ENCODE measurements around the gene ANGPTL8. TPM values are rescaled to one million over a fixed set of nuclear protein-coding genes. Genes with fewer than 3 reads are reported as not detected.

ANGPTL8 gene
- total and polyA plus RNA-seq, 2 donors (not counting 3 experiments of a cell fraction or from before 2014, with no cell fraction given): not detected

DNA sequence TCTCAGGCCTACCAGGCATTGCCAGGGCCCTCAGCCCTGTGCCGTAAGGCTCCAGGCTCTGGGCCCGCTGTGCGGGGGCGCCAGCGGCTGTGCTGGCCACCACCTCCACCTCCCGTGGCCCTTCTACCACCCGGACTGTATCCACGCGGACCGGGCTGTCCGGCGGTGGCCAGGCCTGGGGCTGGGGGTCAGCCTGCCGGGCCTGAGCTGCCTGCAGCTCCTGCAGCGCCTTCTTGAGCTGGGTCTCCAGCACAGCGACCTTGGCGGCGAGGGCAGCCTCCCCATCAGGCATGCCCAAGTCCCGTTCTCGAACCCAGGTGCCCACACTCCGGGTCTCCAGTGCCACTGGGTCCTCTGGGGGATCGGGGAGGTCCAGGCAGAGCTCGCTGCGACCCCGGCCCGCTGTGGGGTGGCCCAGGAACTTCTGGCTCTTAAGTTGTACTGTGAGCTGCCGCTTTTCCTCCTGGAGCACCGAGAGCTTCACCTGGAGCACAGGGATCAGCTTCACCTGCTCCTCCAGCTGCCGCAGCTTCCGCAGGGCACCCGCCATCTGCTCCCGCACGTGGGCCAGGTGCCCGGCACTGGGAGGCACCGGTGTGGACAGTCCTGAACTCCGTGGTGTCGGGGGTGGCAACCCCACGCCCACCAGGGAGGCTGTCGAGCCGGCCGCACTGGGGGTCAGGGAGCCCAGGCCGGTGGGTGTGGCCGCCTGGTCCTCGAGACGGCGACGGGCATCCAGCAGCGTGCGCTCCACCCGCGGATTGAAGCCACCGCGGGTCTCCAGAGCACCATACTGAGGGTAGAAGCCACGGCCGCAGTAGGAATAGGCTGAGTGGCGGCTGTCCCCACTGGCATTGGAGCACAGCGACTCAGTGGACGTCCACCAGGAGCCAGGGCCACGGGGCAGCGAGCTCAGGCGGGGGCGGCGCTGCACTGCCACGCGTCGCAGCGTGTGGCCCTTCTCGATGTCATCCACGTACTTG, 46.2 kb upstream of the ANGPTL8 start:
- Histone ChIP-seq H3K4me1 (ENCODE audit: control insufficient read depth, extremely low read depth, insufficient read depth, low read length) (peaks cover 23% of the 10 kb centered on the region), H3K9me1 (replicated peaks; ENCODE audit: control insufficient read depth, extremely low read depth, insufficient read depth, low read length) (no peaks in the 10 kb centered on the region), H3K79me2 (ENCODE audit: control insufficient read depth, insufficient read depth, low read length) (peaks cover 40% of the 10 kb centered on the region), H3K4me3 (replicated peaks in 1 of 3; ENCODE audit: insufficient read depth in 1 of 3, low read depth in 1 of 3, low read length in 3 of 3) (no peak overlapping the region), H3K9me3 (replicated peaks; ENCODE audit: control insufficient read depth, insufficient read depth, low read length) (no peaks in the 10 kb centered on the region), H3K27ac (ENCODE audit: insufficient read depth, low read depth, low read length) (no peak overlapping the region), H2AFZ (ENCODE audit: low read depth, low read length) (no peak overlapping the region), H3K27me3 (ENCODE audit: control insufficient read depth in 2 of 2, insufficient read depth in 2 of 2, low read length in 2 of 2) (no peaks in the 10 kb centered on the region), H4K20me1 (replicated peaks; ENCODE audit: control insufficient read depth, extremely low read depth, insufficient read depth, low read length) (no peaks in the 10 kb centered on the region), H3K4me2 (ENCODE audit: insufficient read depth, low read length) (no peak overlapping the region), H3K36me3 (ENCODE audit: control insufficient read depth in 2 of 2, extremely low read depth in 1 of 2, insufficient read depth in 2 of 2, low read length in 2 of 2) (peaks cover 8 to 18% of the 10 kb centered on the region in 2 experiments), H3K9ac (replicated peaks; ENCODE audit: extremely low read depth, insufficient read depth, low read length) (no peak overlapping the region)
- ChIA-PET CTCF (interaction anchor here (1.1 to 1.5 kb wide), 2 partner anchors 10 to 67 kb away, joined by 3 to 5 read pairs; no protein-coding TSS in a partner anchor), POLR2A (no interaction called here)
- TF ChIP-seq FOS (IDR thresholded peaks at IDR 0.05; ENCODE audit: borderline replicate concordance, insufficient read depth, low read length) (no peak), POLR2A (IDR thresholded peaks at IDR 0.05; ENCODE audit: low read depth, low read length) (no peak), POLR2AphosphoS5 (IDR thresholded peaks at IDR 0.05; ENCODE audit: insufficient read depth, low read depth, low read length) (no peak), JUN (IDR thresholded peaks at IDR 0.05; ENCODE audit: borderline replicate concordance, insufficient read depth, insufficient read length, low read depth) (no peak), GATA2 (IDR thresholded peaks at IDR 0.05; ENCODE audit: insufficient read depth, insufficient read length, low read depth, low read length) (no peak), EZH2 (IDR thresholded peaks at IDR 0.05; ENCODE audit: borderline replicate concordance, low read depth, low read length, severe bottlenecking) (no peak), MYC (IDR thresholded peaks at IDR 0.05; ENCODE audit: low read depth, low read length) (no peak)
- TF ChIP-seq, protein P1, sequence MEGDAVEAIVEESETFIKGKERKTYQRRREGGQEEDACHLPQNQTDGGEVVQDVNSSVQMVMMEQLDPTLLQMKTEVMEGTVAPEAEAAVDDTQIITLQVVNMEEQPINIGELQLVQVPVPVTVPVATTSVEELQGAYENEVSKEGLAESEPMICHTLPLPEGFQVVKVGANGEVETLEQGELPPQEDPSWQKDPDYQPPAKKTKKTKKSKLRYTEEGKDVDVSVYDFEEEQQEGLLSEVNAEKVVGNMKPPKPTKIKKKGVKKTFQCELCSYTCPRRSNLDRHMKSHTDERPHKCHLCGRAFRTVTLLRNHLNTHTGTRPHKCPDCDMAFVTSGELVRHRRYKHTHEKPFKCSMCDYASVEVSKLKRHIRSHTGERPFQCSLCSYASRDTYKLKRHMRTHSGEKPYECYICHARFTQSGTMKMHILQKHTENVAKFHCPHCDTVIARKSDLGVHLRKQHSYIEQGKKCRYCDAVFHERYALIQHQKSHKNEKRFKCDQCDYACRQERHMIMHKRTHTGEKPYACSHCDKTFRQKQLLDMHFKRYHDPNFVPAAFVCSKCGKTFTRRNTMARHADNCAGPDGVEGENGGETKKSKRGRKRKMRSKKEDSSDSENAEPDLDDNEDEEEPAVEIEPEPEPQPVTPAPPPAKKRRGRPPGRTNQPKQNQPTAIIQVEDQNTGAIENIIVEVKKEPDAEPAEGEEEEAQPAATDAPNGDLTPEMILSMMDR (IDR thresholded peaks at IDR 0.05; ENCODE audit: extremely low read depth in 1 of 2, insufficient read depth in 1 of 2, low read depth in 1 of 2, low read length in 2 of 2): no peak
- TF ChIP-seq, protein P2, sequence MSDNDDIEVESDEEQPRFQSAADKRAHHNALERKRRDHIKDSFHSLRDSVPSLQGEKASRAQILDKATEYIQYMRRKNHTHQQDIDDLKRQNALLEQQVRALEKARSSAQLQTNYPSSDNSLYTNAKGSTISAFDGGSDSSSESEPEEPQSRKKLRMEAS (IDR thresholded peaks at IDR 0.05; ENCODE audit: insufficient read depth, insufficient read length): no peak
- no TSS peak for BruUV-seq (replicated peaks)
- no peak for DNase-seq (ENCODE audit: low read depth, low spot score)
- no peak for FAIRE-seq
- dilution Hi-C loops (cut with MboI; ENCODE audit: extremely low pct_ligation_motif_present, low sequenced_read_pairs): no loop called here
- intact Hi-C loops (cut with micrococcal nuclease): no loop called here
